Chondrocyte (in vitro differentiated cells): ENCODE results near the gene RAB5B. TPM values are rescaled to one million over a fixed set of nuclear protein-coding genes. Genes with fewer than 3 reads are reported as not detected.
A peak's percentile ranks its signal among the peaks of the same experiment; 100 is the strongest.
"Not testable (repeated sequence)": the region's sequence is repeated elsewhere in the genome, so short reads cannot be mapped to it uniquely, and the experiment has no call there.

Source experiments
- DNase-seq: peaks from one replicate; pipeline ENCODE4 v3.0.0; 2021; ENCODE audit warnings: mixed read lengths, low spot score
- H3K27ac Mint-ChIP-seq: one replicate; pipeline ENCODE4 v1.8.0; 2021; ENCODE audit warnings: mild to moderate bottlenecking, moderate library complexity, mixed read lengths; ENCODE audit not compliant: unreplicated experiment
- H3K27me3 Mint-ChIP-seq: 2 replicates; pipeline ENCODE4 v1.8.0; 2021; ENCODE audit warnings: low read depth, mixed read lengths
- H3K36me3 Mint-ChIP-seq: 2 replicates; pipeline ENCODE4 v1.8.0; 2021; ENCODE audit warnings: low read depth, mixed read lengths
- H3K4me1 Mint-ChIP-seq: 2 replicates; pipeline ENCODE4 v1.8.0; 2021; ENCODE audit warnings: low read depth, mild to moderate bottlenecking, mixed read lengths
- H3K4me3 Mint-ChIP-seq: one replicate; pipeline ENCODE4 v1.8.0; 2021; ENCODE audit warnings: mild to moderate bottlenecking, moderate library complexity, mixed read lengths; ENCODE audit not compliant: unreplicated experiment
- H3K9me3 Mint-ChIP-seq: 2 replicates; pipeline ENCODE4 v1.8.0; 2021; ENCODE audit warnings: low read depth, mixed read lengths
- CTCF ChIP-seq: fragments of 200-600 bp; sonication (generic); IDR thresholded peaks from 2 replicates; pipeline ENCODE4 v1.5.0; 2021; ENCODE audit warnings: antibody characterized with exemption, mild to moderate bottlenecking, moderate library complexity
- total RNA-seq: library from RNA; stranded (reverse); gene quantifications from 3 replicates; pipeline ENCODE4 v1.2.1, GENCODE V29; 2021

RAB5B gene
- total RNA-seq, 1 donor from 2014 or later = 105 TPM

GRCh38 chr12:56037161-56037560, 63.3 kb downstream of the RAB5B start:
- H3K4me1 Mint-ChIP-seq = peaks cover 10% of the 10 kb centered on the region
- H3K36me3 Mint-ChIP-seq = peaks cover 19% of the 10 kb centered on the region
- no peak for TF ChIP-seq CTCF
- H3K4me3 Mint-ChIP-seq = no peak overlapping the region
- no peak for DNase-seq
- H3K9me3 Mint-ChIP-seq = no peaks in the 10 kb centered on the region
- no peaks in the 10 kb centered on the region for H3K27me3 Mint-ChIP-seq
- no peak overlapping the region for H3K27ac Mint-ChIP-seq

DNA sequence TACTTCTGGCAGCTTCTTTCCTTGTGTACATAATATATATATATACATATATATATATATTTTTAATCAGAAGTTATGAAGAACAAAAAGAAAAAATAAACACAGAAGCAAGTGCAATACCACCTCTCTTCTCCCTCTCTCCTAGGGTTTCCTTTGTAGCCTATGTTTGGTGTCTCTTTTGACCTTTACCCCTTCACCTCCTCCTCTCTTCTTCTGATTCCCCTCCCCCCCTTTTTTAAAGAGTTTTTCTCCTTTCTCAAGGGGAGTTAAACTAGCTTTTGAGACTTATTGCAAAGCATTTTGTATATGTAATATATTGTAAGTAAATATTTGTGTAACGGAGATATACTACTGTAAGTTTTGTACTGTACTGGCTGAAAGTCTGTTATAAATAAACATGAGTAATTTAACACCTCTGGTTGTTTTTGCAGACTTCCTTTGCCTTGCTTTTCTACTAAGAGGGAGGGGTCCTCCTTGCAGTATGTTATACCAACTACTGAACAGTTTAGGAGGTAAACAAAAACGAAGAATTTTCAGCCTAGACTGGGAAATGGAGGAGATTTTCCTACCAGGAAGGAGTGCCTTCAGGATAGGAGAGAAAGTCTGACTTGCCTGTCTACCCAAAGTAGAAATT, 64.3 kb downstream of the RAB5B start:
- no peak overlapping the region for H3K27ac Mint-ChIP-seq
- H3K9me3 Mint-ChIP-seq = no peaks in the 10 kb centered on the region

DNA sequence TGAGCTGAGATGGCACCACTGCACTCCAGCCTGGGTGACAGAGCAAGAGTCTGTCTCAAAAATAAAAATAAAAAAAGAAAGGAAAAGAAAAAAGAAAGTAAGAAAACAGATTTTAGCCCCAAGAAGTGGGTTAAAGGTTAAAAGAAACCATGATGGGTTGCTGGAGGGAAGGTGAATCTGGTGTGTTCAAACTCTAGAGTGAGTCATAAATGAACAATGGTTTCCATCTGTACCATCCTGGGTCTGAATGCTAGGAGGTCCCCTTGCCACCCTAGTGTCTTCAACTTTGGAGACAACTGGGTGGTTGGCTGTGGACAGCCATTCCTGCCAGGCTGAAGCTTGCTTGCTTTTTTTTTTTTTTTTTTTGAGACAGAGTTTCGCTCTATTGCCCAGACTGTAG, 66.3 kb downstream of the RAB5B start:
- H3K9me3 Mint-ChIP-seq = no peaks in the 10 kb centered on the region
- H3K4me3 Mint-ChIP-seq = no peak overlapping the region
- no peaks in the 10 kb centered on the region for H3K27me3 Mint-ChIP-seq
- TF ChIP-seq CTCF = no peak
- peaks cover 23% of the 10 kb centered on the region for H3K4me1 Mint-ChIP-seq
- H3K27ac Mint-ChIP-seq = no peak overlapping the region
- DNase-seq = no peak
- peaks cover 16% of the 10 kb centered on the region for H3K36me3 Mint-ChIP-seq

More for the DNA sequence above, 64.3 kb downstream of the RAB5B start:
- H3K36me3 Mint-ChIP-seq = peaks cover 12% of the 10 kb centered on the region
- H3K4me3 Mint-ChIP-seq = no peak overlapping the region
- DNase-seq = no peak
- no peak for TF ChIP-seq CTCF
- H3K27me3 Mint-ChIP-seq = no peaks in the 10 kb centered on the region
- H3K4me1 Mint-ChIP-seq = peaks cover 17% of the 10 kb centered on the region

GRCh38 chr12:56040963-56041551, 67.2 kb downstream of the RAB5B start:
- TF ChIP-seq CTCF = no peak
- no peak for DNase-seq
- no peaks in the 10 kb centered on the region for H3K27me3 Mint-ChIP-seq
- H3K36me3 Mint-ChIP-seq = peaks cover 10% of the 10 kb centered on the region
- H3K9me3 Mint-ChIP-seq = no peaks in the 10 kb centered on the region
- H3K4me3 Mint-ChIP-seq = peak overlapping the region; percentile 92
- H3K27ac Mint-ChIP-seq = peak overlapping the region; percentile 79
- H3K4me1 Mint-ChIP-seq = peaks cover 23% of the 10 kb centered on the region

- Mint-ChIP-seq H3K27me3 (no peaks in the 10 kb centered on the region), H3K4me3 (peak within 1 kb of the TSS; percentile 92), H3K36me3 (peaks cover 10% of the 10 kb centered on the region), H3K4me1 (peaks cover 30% of the 10 kb centered on the region), H3K9me3 (no peaks in the 10 kb centered on the region), H3K27ac (peak within 1 kb of the TSS; percentile 97)
- TF ChIP-seq CTCF = peak; percentile 79
- DNase-seq = peak; percentile 98
These were observed 67.9 kb downstream of the RAB5B start, which contains the start of gene RPS26 for GRCh38 chr12:56041552-56042429. Gene RPS26 (plus strand): TSS chr12:56041918. CDS start chr12:56042167, 249 bp downstream.

DNA sequence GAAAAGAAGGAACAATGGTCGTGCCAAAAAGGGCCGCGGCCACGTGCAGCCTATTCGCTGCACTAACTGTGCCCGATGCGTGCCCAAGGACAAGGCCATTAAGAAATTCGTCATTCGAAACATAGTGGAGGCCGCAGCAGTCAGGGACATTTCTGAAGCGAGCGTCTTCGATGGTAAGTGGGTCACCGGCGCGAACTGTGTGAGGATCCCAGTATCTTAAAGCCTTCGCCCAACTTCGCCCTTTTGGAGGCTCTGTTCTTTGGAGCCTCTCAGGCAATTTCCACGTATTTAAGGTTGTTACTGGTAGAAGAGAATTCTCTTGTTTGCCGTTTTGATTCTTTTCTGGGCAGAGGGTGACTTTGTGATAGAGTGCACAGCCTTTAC, 68.5 kb downstream of the RAB5B start:
- Mint-ChIP-seq H3K4me1 (peaks cover 36% of the 10 kb centered on the region), H3K27ac (peak overlapping the region; percentile 97), H3K4me3 (peak overlapping the region; percentile 92), H3K36me3 (peaks cover 10% of the 10 kb centered on the region)
- DNase-seq, H3K27me3 Mint-ChIP-seq, H3K9me3 Mint-ChIP-seq: not testable (repeated sequence)
